ENCODE data around the gene BOK. TPM values are rescaled to one million over a fixed set of nuclear protein-coding genes. Genes with fewer than 3 reads are reported as not detected.

BOK gene
- total RNA-seq, 4 donors from 2014 or later = 49.6 to 81.6 (median 71.4) TPM

DNA sequence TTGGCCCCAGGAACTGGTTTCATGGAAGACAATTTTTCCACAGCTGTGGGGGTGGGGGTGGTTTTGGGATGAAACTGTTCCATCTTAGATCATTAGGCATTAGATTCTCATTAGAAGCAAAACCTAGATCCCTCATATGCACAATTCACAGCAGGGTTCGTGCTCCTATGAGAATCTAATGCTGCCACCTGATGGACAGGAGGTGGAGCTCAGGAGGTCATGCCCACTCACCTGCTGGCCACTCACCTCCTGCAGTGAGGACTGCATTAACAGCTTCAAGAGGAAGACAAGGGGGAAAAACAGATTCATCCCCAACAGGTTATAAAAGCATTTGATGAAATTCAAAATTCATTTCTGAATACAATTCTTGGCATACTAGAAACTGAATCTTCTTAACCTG lies 39.9 kb downstream of the BOK start:
- Histone ChIP-seq H3K4me1 (no peaks in the 10 kb centered on the region), H3K27me3 (no peaks in the 10 kb centered on the region), H3K4me3 (no peak overlapping the region), H3K9me3 (no peaks in the 10 kb centered on the region), H3K36me3 (peaks cover 0 to 98% (median 14%) of the 10 kb centered on the region in 3 donors), H3K27ac (no peak overlapping the region)
- 50 to 79% methylated on average over 1 of the region's 1 CpG for WGBS, 2 donors
- no peak for DNase-seq (ENCODE audit: low spot score in 2 of 2)
- TF ChIP-seq, protein P1, sequence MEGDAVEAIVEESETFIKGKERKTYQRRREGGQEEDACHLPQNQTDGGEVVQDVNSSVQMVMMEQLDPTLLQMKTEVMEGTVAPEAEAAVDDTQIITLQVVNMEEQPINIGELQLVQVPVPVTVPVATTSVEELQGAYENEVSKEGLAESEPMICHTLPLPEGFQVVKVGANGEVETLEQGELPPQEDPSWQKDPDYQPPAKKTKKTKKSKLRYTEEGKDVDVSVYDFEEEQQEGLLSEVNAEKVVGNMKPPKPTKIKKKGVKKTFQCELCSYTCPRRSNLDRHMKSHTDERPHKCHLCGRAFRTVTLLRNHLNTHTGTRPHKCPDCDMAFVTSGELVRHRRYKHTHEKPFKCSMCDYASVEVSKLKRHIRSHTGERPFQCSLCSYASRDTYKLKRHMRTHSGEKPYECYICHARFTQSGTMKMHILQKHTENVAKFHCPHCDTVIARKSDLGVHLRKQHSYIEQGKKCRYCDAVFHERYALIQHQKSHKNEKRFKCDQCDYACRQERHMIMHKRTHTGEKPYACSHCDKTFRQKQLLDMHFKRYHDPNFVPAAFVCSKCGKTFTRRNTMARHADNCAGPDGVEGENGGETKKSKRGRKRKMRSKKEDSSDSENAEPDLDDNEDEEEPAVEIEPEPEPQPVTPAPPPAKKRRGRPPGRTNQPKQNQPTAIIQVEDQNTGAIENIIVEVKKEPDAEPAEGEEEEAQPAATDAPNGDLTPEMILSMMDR (IDR thresholded peaks at IDR 0.05) = peak in 1 of 5 experiments; percentile 12
- TF ChIP-seq EP300 (IDR thresholded peaks at IDR 0.05) = no peak

DNA sequence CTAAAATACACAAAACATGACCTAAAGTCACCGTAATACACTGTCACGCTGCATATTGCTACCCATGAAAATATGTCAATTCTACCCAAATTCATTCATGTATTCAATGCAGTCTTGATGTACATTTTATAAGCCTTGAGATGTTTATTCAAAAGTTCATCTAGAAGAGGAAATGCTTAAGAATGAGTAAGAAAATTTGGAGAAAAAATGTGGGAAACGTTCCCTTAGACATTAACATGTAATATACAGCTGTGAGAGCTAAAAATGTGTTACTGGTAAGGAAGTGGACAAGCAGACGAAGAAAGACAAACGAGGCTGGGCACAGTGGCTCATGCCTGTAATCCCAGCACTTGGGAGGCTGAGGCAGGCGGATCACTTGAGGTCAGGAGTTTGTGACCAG lies 41.1 kb downstream of the BOK start:
- WGBS, 2 donors = 81 to 86% methylated on average over 6 of the region's 6 CpGs
- no peak for DNase-seq (ENCODE audit: low spot score in 2 of 2)
- H3K36me3 ChIP-seq = peaks cover 0 to 94% (median 14%) of the 10 kb centered on the region in 3 donors
- H3K27ac ChIP-seq = no peak overlapping the region
- TF ChIP-seq POLR2A (IDR thresholded peaks at IDR 0.05) = no peak
- TF ChIP-seq EP300 (IDR thresholded peaks at IDR 0.05) = no peak
- TF ChIP-seq, protein P1 (IDR thresholded peaks at IDR 0.05) = no peak
- H3K9me3 ChIP-seq = no peaks in the 10 kb centered on the region
- no peaks in the 10 kb centered on the region for H3K27me3 ChIP-seq
- no peak overlapping the region for H3K4me3 ChIP-seq
- no peaks in the 10 kb centered on the region for H3K4me1 ChIP-seq

DNA sequence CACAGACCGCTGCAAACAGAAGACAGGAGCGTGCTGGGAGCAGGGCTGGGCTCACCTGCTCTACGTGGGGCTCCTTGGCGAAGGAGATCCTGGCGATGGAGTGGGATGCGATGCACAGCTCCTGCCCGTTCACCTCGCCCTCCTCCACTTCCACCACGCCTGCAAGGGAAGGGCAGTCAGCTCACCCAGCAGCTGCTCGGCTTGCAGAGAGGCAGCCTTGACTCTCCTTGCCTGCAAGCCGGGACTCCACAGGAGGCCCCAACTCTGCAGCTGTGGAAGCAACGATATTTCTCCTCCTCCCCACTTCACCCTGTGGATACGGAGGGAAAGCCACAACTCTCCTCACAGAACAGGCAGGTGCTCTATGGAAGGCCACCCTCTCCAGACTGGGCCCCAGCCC lies 43.3 kb downstream of the BOK start:
- H3K4me1 ChIP-seq = no peaks in the 10 kb centered on the region
- TF ChIP-seq POLR2A (IDR thresholded peaks at IDR 0.05) (no peak), EP300 (IDR thresholded peaks at IDR 0.05) (no peak)
- TF ChIP-seq, protein P1 (IDR thresholded peaks at IDR 0.05) = no peak
- no peak for DNase-seq (ENCODE audit: low spot score in 2 of 2)
- H3K4me3 ChIP-seq = no peak overlapping the region
- H3K27ac ChIP-seq = no peak overlapping the region
- peaks cover 0 to 93% (median 14%) of the 10 kb centered on the region in 3 donors for H3K36me3 ChIP-seq
- no peaks in the 10 kb centered on the region for H3K9me3 ChIP-seq
- WGBS, 2 donors = 86 to 90% methylated on average over 13 of the region's 13 CpGs
- no peaks in the 10 kb centered on the region for H3K27me3 ChIP-seq

DNA sequence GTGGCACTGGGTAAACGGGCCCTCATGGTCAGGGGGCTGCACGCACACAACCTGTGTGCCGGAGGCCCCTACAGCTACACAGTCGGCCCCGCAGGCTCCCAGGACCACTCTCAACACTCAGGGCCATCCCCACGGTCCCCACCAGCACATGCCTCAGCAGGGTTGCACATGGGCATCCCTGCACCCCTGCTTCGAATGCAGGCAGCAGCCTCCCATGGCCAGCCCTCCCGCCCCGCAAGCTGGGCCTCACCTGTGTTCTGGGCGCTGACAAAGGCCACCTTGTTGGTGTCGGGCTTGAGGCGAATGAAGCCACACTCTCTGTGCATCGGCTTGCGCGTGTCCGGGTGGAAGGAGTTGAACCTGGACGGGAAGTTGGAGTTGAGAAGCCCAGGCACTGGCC lies 44.2 kb downstream of the BOK start:
- H3K4me3 ChIP-seq = no peak overlapping the region
- 93 to 96% methylated on average over 13 to 17 of the region's 17 CpGs for WGBS, 2 donors
- H3K36me3 ChIP-seq = peaks cover 0 to 91% (median 14%) of the 10 kb centered on the region in 3 donors
- H3K4me1 ChIP-seq = no peaks in the 10 kb centered on the region
- TF ChIP-seq POLR2A (IDR thresholded peaks at IDR 0.05) (no peak), EP300 (IDR thresholded peaks at IDR 0.05) (no peak)
- TF ChIP-seq, protein P1 (IDR thresholded peaks at IDR 0.05) = no peak
- H3K27ac ChIP-seq = no peak overlapping the region
- no peaks in the 10 kb centered on the region for H3K9me3 ChIP-seq
- H3K27me3 ChIP-seq = no peaks in the 10 kb centered on the region
- DNase-seq (ENCODE audit: low spot score in 2 of 2) = no peak

DNA sequence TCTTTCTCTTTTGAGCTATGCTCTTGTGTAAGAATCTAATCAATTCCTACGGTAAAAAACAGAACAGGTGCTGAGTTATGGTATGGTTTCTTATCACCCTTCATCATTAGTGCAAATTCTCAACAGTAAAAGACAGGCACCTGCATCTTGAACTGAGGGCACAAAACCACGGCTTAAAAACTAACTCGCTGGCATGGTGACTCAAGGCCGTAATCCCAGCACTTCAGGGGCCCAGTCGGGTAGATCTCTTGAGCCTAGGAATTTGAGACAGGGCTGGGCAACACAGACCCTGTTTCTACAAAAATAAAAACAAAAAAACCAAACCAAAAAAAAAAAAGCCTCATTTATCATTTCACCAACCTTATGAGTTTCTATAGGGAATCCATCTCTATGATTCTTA lies 45.1 kb downstream of the BOK start:
- TF ChIP-seq, protein P1 (IDR thresholded peaks at IDR 0.05) = no peak
- TF ChIP-seq POLR2A (IDR thresholded peaks at IDR 0.05) (no peak), EP300 (IDR thresholded peaks at IDR 0.05) (no peak)
- 92 to 95% methylated on average over 5 of the region's 5 CpGs for WGBS, 2 donors
- no peak for DNase-seq (ENCODE audit: low spot score in 2 of 2)
- no peaks in the 10 kb centered on the region for H3K9me3 ChIP-seq
- peaks cover 0 to 89% (median 14%) of the 10 kb centered on the region in 3 donors for H3K36me3 ChIP-seq
- H3K4me3 ChIP-seq = no peak overlapping the region
- H3K27me3 ChIP-seq = no peaks in the 10 kb centered on the region
- no peaks in the 10 kb centered on the region for H3K4me1 ChIP-seq
- H3K27ac ChIP-seq = no peak overlapping the region

All from tibial nerve (tissue), 4 donors.